ENCODE data around the gene TMED3. TPM values are rescaled to one million over a fixed set of nuclear protein-coding genes. Genes with fewer than 3 reads are reported as not detected.

TMED3 gene
- 126 TPM in 2 replicates for total RNA-seq

GRCh38 chr15:79310985-79311900 lies at the start of gene TMED3:
Gene TMED3 (plus strand): TSS chr15:79311112. CDS start chr15:79311250, 138 bp downstream.

DNA sequence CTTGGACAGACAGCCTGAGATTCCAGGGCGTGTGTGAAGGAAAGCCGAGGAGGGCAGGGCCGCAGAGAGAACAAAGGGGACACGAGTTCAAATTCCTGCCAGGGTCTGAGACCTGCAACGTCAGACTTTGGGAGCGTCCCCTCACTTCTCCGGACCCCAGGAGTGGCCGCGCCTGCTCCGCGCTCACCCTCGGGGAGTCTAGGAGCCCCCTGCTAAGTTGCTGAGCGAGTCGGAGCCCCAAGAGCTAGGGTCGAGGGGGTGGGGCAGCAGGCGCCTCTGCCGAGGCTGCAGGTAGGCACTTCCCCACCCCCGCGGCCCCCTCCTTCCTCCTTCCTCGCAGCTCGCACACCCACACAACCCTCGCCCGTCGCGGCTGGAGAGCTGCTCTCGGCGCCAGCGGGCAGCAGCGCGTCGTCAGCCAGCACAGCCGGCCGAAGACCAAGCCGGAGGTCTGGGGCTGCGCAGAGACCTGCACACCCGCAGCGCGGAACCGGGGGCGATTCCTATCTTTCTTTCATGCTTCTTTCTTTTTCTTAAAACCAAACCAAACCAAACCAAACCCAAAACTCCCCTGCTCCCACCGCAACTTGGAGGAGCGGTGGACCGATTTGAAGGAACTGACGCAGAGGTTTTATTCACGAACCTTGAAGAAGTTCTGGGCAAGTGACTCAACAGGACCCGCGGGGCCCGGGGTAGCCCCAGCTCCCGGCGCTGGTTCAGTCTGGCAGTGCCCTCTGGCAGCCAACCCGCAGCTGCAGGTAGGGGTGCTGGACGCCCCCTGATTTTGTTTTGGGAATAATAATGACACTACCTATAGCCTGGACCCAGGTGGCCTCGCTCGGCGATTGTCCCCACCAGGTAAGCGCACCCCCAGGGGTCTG lies 28.3 kb upstream of the TMED3 start, which contains the start of gene ANKRD34C:
Gene ANKRD34C, plus strand, starts transcription at position 352 of the 881 bp plus-strand sequence. CDS start 10,563 bp downstream, outside the sequence.

Other genes starting within 250 kb of the TMED3 start
- not detected in 2 replicates for gene RASGRF1, start 220.3 kb upstream of the TMED3 start, total RNA-seq
- gene ANKRD34C, start 28.4 kb upstream of the TMED3 start, total RNA-seq: not detected in 2 replicates
- 1.00 and 1.1 TPM in 2 replicates for gene MINAR1, start 121.2 kb downstream of the TMED3 start, total RNA-seq

Measured in cardiac ventricle fibroblast (primary cell).